SJCRH30 (cell line): ENCODE data around the gene MYH13. TPM values are rescaled to one million over a fixed set of nuclear protein-coding genes. Genes with fewer than 3 reads are reported as not detected.

Source experiments
- DNase-seq, 2 experiments: peaks; one replicate each; pipeline ENCODE4 v3.0.0-alpha.2; 2015 to 2020
- H3K27ac ChIP-seq: fragments of 250-450 bp; sonication (Bioruptor Pico); 2 replicates; pipeline ENCODE4 v1.5.1; 2020; ENCODE audit warnings: mild to moderate bottlenecking, moderate library complexity
- H3K27me3 ChIP-seq: fragments of 250-450 bp; sonication (Bioruptor Pico); 2 replicates; pipeline ENCODE4 v1.5.1; 2020; ENCODE audit warnings: mild to moderate bottlenecking, moderate library complexity
- H3K36me3 ChIP-seq: fragments of 250-450 bp; sonication (Bioruptor Pico); 2 replicates; pipeline ENCODE4 v1.5.1; 2020; ENCODE audit warnings: mild to moderate bottlenecking, moderate library complexity
- H3K4me1 ChIP-seq: fragments of 250-450 bp; sonication (Bioruptor Pico); 2 replicates; pipeline ENCODE4 v1.5.1; 2020; ENCODE audit warnings: mild to moderate bottlenecking, moderate library complexity
- H3K4me3 ChIP-seq: fragments of 250-450 bp; sonication (Bioruptor Pico); 2 replicates; pipeline ENCODE4 v1.5.1; 2020; ENCODE audit warnings: mild to moderate bottlenecking, moderate library complexity
- H3K9me3 ChIP-seq: fragments of 250-450 bp; sonication (Bioruptor Pico); replicated peaks from 2 replicates; pipeline ENCODE4 v1.5.1; 2020; ENCODE audit warnings: mild to moderate bottlenecking, moderate library complexity
- total RNA-seq: library from RNA; depleted of rRNA; stranded (reverse); fragments of >200 nt; shearing (Covaris generic); gene quantifications from 2 replicates; pipeline ENCODE4 v1.2.3, GENCODE V29; 2014

The MYH13 gene
- total RNA-seq, 1 experiment from 2014 or later, result 0.57 TPM

DNA sequence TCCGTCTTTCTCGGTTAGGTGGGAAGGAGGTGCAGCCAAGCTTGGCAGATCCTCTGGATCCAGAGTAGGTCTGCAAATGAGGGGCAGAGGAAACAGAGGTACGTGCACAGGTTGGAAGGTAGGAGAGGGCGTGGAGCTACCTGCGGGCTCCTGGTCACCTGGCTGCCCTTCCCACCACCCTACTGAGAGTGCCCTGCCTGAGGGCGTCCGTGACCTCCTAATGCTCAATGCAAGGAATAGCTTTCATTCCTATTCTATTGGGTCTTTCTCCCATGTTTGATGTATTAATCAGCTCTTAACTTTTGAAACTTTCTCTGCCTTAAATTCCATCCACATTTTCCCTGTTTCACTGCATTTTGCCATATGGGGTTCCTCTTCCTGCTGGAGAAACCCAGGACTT, 44.6 kb downstream of the MYH13 start:
- no peak overlapping the region for H3K27ac ChIP-seq
- H3K27me3 ChIP-seq, result no peaks in the 10 kb centered on the region
- no peaks in the 10 kb centered on the region for H3K9me3 ChIP-seq
- no peak overlapping the region for H3K4me3 ChIP-seq
- no peaks in the 10 kb centered on the region for H3K4me1 ChIP-seq
- no peak for DNase-seq
- no peaks in the 10 kb centered on the region for H3K36me3 ChIP-seq

DNA sequence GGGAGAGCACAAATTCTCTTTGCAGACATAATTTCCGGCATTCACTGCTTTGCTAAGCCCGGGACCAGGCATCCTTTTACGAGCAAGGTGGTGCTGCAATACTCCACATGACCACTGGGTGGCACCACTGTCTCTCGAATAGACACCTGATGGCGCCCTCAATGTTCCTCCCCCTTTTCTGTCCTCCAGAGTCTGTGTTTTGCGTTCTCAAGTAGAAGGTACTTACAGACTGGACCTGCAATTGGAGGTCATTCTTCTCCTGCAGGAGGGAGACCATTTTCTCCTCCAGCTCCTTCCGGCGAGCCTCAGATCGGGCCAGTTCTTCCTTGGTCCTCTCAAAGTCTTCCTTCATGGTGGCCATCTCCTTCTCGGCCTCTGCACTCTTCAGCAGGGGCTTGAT, 45.2 kb downstream of the MYH13 start:
- Histone ChIP-seq H3K4me3 (no peak overlapping the region), H3K9me3 (no peaks in the 10 kb centered on the region), H3K36me3 (no peaks in the 10 kb centered on the region), H3K4me1 (no peaks in the 10 kb centered on the region), H3K27me3 (no peaks in the 10 kb centered on the region), H3K27ac (no peak overlapping the region)
- DNase-seq, result peak; percentile 74 to 89

DNA sequence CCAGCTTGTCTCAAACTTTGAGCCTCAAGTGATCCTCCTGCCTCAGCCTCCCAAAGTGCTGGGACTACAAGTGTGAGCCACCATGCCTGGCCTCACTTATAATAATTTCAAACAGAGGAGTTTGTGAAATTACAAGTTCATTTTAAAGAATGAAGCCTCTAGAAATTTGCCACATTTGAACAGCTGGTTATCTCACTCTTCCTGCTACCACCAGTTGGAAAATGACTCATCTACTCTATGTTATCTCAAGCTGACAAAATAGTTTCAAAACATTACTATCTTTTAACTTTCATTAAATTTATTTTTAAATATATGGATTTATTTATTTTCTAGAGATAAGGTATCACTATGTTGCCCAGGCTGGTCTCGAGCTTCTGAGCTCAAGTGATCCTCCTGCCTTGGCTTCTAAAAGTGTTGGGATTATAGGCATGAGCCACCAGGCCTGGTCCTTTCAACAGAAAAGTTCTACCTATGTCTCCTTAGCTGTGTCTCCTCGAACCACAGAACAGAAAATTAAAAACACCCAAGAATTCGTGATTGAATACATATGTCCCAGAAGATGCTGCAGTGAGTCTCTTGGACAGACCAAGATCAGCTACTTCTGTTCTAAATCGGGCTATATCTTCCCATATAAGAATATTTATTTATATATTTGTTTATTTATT, 47.6 kb downstream of the MYH13 start:
- no peaks in the 10 kb centered on the region for H3K4me1 ChIP-seq
- no peak for DNase-seq
- no peaks in the 10 kb centered on the region for H3K9me3 ChIP-seq
- H3K36me3 ChIP-seq, result no peaks in the 10 kb centered on the region
- H3K27ac ChIP-seq, result no peak overlapping the region
- no peaks in the 10 kb centered on the region for H3K27me3 ChIP-seq
- no peak overlapping the region for H3K4me3 ChIP-seq

DNA sequence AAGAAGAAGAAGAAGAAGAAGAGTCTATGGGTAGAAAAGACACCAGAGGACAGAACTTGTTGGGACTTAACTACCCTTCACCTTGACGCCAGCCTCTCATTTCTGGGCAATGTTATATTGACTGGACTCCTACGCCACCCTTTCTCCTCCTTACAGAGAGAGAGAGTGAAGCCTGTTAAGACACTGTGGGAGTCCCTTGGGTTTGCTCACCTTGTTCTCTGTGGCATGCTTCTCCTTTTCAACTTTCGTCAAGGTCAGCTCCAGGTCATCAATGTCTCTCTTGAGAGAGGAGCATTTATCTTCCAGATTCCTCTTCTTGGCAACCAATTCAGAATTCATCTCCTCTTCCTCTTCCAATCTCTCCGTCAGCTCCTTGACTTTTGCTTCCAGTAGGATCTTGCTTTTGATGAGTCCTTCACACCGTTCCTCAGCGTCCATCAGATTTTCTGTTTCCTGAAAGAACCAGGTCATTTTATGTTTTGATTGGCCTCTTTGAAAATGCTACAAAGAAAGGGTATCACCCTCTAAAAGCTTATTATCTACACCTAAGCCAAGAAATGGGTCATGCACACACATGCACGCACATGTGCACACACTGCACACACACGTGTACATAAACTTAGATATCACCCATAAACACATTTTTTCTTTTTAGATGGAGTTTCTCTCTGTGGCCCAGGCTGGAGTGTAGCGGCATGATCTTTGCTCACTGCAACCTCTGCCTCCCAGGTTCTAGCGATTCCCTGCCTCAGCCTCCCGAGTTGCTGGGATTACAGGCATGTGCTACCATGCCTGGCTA, 48.8 kb downstream of the MYH13 start:
- no peaks in the 10 kb centered on the region for H3K9me3 ChIP-seq
- no peaks in the 10 kb centered on the region for H3K4me1 ChIP-seq
- DNase-seq, result no peak
- H3K27me3 ChIP-seq, result no peaks in the 10 kb centered on the region
- no peak overlapping the region for H3K4me3 ChIP-seq
- no peaks in the 10 kb centered on the region for H3K36me3 ChIP-seq
- no peak overlapping the region for H3K27ac ChIP-seq

DNA sequence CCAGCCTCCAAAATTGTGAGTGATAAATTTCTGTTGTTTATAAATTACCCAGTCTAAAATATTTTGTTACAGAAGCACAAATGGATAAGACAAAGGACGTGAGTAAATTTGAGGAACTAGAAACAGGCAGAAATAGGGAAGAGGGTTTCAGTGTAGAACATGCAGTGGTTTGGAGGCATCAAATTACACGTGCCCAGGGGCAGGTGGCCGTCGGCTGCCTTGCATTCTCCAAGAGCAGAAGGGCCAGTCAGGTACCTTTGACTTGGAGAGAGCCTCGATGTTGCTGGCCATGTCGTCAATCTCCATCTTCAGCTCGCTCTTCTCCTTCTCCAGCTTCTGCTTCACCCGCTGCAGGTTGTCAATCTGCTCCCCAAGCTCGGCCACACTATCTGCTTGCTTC, 54.3 kb downstream of the MYH13 start:
- Histone ChIP-seq H3K36me3 (no peaks in the 10 kb centered on the region), H3K9me3 (no peaks in the 10 kb centered on the region), H3K27ac (no peak overlapping the region), H3K27me3 (no peaks in the 10 kb centered on the region), H3K4me1 (no peaks in the 10 kb centered on the region; the same call in 1 of the 2 replicates), H3K4me3 (no peak overlapping the region)
- DNase-seq, result no peak

DNA sequence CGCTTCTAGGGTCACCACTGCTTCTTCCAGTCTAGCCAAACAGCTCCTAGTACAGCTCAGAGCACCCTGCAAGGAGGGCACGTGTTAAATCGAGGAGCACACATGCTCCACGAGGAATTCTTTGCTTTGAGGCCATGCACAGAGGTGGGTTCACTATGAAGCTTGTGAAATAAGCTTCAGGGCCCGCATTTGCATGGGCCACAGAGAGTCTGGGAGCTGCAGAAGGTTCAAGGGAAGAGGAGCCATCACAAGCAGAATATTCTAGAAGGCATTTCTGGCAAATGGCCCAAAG, 55.3 kb downstream of the MYH13 start:
- Histone ChIP-seq H3K27ac (no peak overlapping the region), H3K9me3 (no peaks in the 10 kb centered on the region), H3K36me3 (no peaks in the 10 kb centered on the region), H3K4me3 (no peak overlapping the region), H3K4me1 (no peaks in the 10 kb centered on the region; the same call in 1 of the 2 replicates), H3K27me3 (no peaks in the 10 kb centered on the region)
- DNase-seq, result no peak

DNA sequence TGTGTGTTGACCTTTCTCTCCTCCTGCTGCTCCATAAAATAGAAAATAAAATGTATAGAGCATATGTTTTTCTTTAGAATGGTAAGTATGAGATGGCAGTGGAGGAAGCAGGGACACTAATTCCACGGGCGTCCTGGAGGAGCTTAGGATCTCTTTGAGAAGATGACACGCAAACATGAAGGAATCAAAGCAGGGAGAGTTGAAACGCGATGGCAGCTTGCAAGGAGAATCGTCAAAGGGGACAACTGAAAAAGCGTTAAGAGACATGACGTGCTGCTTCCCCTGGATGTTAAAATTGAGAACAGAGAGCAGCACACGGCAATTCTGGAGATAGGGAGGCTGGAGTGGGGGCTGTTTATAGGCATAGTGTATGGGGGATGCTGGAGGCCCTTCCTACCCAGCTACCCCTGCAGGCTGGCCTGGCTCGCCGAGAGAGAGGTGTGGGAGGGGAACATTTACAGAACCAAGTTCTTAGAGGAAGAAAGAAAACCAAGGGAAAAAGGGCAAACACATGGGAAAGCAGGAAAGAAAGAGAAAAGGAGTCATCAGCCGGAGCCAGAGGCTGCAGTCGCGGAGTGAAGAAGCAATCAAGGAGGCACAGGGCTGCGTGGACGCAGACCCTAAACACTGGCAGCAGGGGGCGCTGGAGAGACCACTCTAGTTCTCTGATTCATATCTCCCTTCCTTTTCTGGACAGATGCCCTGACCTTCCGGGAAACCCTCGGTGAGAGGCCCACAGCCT, 55.8 kb downstream of the MYH13 start:
- H3K27me3 ChIP-seq, result no peaks in the 10 kb centered on the region
- no peak overlapping the region for H3K4me3 ChIP-seq
- H3K27ac ChIP-seq, result no peak overlapping the region
- no peaks in the 10 kb centered on the region for H3K9me3 ChIP-seq
- H3K36me3 ChIP-seq, result no peaks in the 10 kb centered on the region
- peak; percentile 59 to 79 for DNase-seq
- H3K4me1 ChIP-seq, result no peaks in the 10 kb centered on the region; the same call in 1 of the 2 replicates

DNA sequence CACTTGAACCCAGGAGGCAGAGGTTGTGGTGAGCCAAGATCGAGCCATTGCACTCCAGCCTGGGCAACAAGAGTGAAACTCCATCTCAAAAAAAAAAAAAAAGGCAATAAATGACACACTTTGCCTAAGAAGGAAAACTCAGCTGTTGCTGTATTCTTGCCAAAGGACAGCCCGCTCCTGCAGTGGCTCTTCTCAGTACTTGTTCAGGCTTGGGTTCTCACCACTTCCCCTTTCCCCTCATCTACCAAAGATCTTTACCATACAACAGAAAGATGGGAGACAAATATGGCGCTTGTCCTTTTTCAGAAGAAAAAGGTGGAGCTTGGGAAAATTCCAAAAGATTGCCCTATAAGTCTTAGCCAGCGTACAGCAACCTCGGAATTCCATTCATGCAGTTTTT, 58.5 kb downstream of the MYH13 start:
- Histone ChIP-seq H3K36me3 (no peaks in the 10 kb centered on the region), H3K27me3 (no peaks in the 10 kb centered on the region), H3K4me3 (no peak overlapping the region), H3K4me1 (no peaks in the 10 kb centered on the region; the same call in 1 of the 2 replicates), H3K9me3 (no peaks in the 10 kb centered on the region), H3K27ac (no peak overlapping the region)
- DNase-seq, result no peak

DNA sequence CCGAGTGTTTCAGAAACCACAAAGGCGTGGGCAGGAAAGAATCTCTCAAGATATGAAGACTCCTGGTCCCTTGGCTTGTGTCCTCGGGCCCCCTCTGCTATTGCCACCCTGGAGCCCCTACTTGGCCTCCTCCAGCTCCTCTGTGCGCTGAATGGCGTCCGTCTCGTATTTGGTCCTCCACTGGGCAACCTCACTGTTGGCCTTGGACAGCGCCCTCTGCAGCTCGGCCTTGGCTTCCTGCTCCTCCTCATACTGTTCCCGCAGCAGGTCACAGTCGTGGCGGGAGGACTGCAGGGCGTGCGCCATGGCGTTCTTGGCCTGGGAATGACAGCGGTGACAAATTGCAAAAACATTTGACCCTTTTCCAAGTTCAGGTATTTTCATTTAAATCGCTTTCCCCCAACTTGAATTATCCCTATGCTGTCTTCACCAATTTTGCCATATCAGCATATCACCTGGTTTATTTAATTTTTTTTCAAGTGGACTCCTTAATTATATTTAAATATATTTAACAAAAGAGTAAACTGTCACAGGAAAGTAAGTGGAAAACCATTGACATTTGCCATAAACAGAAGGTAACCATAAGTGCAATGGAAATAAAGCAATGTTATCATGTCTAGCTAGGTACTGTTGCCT, 59.7 kb downstream of the MYH13 start:
- Histone ChIP-seq H3K9me3 (no peaks in the 10 kb centered on the region), H3K27ac (no peak overlapping the region), H3K36me3 (no peaks in the 10 kb centered on the region), H3K27me3 (no peaks in the 10 kb centered on the region), H3K4me3 (no peak overlapping the region), H3K4me1 (no peaks in the 10 kb centered on the region; the same call in 1 of the 2 replicates)
- DNase-seq, result no peak

DNA sequence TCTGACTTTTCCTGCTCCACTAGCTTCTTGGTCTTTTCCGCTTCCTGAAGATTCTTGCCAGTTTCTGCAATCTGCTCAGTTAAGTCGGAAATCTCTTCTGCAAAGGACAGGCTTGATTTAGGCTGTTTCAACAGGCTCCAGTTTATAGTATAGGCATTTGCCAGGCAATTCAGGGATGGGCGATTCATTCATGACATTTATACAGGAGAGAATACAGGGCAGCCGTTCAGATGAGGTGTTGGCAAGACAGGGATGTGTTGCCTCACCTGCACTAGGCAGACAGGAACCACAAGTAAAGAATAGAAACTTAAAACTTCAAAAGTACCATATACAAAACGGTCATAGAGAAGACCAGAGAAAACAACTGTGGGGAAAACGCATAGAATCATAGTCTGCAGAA, 61.7 kb downstream of the MYH13 start:
- H3K4me3 ChIP-seq, result no peak overlapping the region
- DNase-seq, result no peak
- no peaks in the 10 kb centered on the region for H3K9me3 ChIP-seq
- H3K36me3 ChIP-seq, result no peaks in the 10 kb centered on the region
- H3K27me3 ChIP-seq, result no peaks in the 10 kb centered on the region
- H3K4me1 ChIP-seq, result no peaks in the 10 kb centered on the region
- no peak overlapping the region for H3K27ac ChIP-seq

DNA sequence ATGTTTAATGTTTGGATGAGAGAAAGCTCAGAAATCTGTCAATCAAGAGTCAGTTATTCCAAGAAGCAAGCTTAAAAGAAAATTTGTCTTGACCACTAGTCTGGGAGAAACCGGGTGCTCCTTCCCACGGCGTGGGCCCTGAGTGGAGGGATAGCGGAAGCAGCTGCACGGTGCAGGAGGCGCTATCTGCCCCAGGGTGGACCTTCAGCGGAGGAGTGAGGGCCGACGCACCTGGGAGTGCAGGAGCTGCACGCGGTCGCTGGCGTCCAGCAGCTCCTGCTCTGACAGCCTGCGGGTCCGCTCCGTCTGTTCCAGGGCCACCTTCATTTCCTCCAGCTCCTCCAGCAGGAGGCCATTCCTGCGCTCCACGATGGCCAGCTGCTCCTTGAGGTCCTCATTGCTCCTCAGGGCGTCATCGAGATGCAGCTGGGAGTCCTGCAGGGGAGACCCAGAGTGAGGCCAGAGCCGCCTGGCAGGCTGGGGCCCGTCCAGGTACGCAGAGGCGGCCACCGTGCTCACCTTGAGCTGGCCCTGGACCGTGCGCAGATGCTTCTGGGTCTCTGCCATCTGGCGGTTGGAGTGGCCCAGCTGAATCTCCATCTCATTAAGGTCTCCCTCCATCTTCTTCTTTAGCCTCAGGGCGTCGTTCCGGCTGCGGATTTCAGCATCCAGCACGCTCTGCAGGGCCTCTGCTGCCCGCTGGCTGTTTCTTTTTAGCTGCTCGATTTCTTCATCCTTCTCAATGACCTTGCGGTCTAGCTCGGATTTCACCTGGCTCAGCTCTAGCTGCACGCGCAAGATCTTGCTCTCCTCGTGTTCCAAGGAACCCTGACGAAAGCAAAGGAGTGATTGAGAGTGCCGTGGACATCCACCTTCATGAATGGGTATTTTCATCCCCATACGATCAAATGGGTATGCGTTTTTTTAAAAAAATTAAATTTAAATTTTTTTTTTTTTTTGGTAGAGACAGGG, 63.5 kb downstream of the MYH13 start:
- Histone ChIP-seq H3K4me1 (no peaks in the 10 kb centered on the region), H3K27ac (no peak overlapping the region), H3K36me3 (no peaks in the 10 kb centered on the region), H3K27me3 (no peaks in the 10 kb centered on the region), H3K9me3 (no peaks in the 10 kb centered on the region), H3K4me3 (no peak overlapping the region)
- DNase-seq, result no peak

DNA sequence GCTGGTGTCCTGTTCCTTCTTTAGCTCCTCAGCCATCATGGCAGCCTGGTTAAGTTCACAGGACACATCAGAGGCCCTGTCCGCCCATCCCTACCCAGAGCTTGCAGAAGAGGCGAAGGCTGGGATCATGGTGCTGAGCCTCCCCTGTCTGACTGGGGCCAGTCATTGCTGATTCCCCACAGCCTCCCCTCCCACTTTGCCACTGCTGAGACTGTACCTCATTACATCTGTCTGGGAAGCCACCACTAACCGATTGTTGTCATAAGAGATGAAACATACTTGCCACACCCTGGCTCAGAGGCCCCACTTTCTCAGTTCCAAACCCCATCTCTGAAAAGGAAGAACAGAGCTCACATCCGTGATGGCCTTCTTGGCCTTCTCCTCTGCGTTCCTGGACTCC, 66.2 kb downstream of the MYH13 start:
- Histone ChIP-seq H3K36me3 (no peaks in the 10 kb centered on the region), H3K4me1 (no peaks in the 10 kb centered on the region), H3K27ac (no peak overlapping the region), H3K9me3 (no peaks in the 10 kb centered on the region), H3K27me3 (no peaks in the 10 kb centered on the region), H3K4me3 (no peak overlapping the region)
- DNase-seq, result no peak

DNA sequence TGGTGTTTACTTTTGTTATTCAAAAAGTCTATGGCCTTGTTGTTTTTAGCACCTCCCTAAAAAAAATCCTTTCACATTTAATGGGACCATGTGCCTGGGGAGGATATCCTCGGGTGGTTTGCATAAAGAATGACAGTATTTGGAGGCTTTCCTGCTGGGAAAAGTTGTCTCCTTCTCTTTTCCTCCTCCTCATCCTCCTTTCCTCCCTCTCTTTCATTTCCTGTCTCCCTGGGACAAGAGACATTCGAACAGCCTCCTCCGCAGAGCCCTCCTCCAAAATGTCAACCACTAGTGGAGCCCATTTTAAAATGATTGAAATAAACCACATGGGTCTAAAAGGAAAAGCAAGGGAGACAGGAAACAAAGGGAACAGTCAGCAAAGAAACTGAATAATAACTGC, 67.4 kb downstream of the MYH13 start:
- Histone ChIP-seq H3K36me3 (no peaks in the 10 kb centered on the region), H3K27me3 (no peaks in the 10 kb centered on the region)

DNA sequence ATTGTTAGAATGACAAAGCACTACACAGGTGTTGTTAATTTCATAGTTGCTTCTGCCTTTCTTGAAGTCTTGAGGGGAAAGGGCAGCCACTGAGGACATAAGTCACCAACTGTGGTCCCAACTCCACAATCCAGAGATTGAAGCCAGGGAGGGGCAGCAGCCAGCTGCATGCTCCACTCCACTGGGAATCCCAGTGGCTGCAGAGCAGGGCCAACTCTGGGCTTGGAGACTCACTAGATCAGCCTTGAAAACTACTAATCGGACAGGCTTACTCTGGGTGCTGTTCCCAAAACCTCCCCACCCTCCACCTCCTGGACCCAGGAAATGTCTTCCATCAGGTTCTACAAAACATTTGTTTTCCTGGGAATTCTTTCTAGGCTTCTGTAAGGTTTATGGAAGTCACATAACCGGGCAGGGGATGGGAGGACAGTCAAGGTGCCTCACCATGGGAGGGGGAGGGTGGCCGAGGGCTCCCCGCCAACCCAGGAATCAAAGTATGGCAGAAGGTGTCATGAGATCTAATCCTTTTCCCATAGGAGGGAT, 68.0 kb downstream of the MYH13 start:
- Histone ChIP-seq H3K36me3 (no peaks in the 10 kb centered on the region), H3K27me3 (no peaks in the 10 kb centered on the region), H3K27ac (no peak overlapping the region), H3K4me3 (no peak overlapping the region), H3K9me3 (no peaks in the 10 kb centered on the region), H3K4me1 (no peaks in the 10 kb centered on the region)
- no peak for DNase-seq

More for the DNA sequence above, 67.4 kb downstream of the MYH13 start:
- H3K4me1 ChIP-seq, result no peaks in the 10 kb centered on the region
- H3K27ac ChIP-seq, result no peak overlapping the region
- no peak overlapping the region for H3K4me3 ChIP-seq
- DNase-seq, result no peak
- no peaks in the 10 kb centered on the region for H3K9me3 ChIP-seq
